Mesendoderm (in vitro differentiated cells): ENCODE measurements around the gene VWDE.

Source experiments
- DNase-seq: peaks from one replicate; pipeline ENCODE4 v3.0.0; 2013
- H2AK5ac ChIP-seq: 2 replicates; pipeline ENCODE4 v1.6.1; 2013; ENCODE audit warnings: low read length, inconsistent platforms
- H2BK120ac ChIP-seq: 2 replicates; pipeline ENCODE4 v1.6.1; 2013; ENCODE audit warnings: low read depth, mild to moderate bottlenecking, low read length, moderate library complexity, mixed read lengths
- H2BK15ac ChIP-seq: replicated peaks from 2 replicates; pipeline ENCODE4 v1.6.1; 2013; ENCODE audit warnings: low read depth, mild to moderate bottlenecking, moderate library complexity
- H2BK5ac ChIP-seq: 2 replicates; pipeline ENCODE4 v1.6.1; 2013; ENCODE audit warnings: low read length, inconsistent platforms
- H3K18ac ChIP-seq: 2 replicates; pipeline ENCODE4 v1.6.1; 2013; ENCODE audit warnings: mild to moderate bottlenecking, low read length, mixed read lengths
- H3K23ac ChIP-seq: one replicate; pipeline ENCODE4 v1.6.1; 2013; ENCODE audit warnings: low read length
- H3K27ac ChIP-seq: 2 replicates; pipeline ENCODE4 v1.5.1; 2013; ENCODE audit warnings: low read depth, mild to moderate bottlenecking, inconsistent platforms, low read length, moderate library complexity
- H3K27me3 ChIP-seq: 2 replicates; pipeline ENCODE4 v1.6.1; 2013; ENCODE audit warnings: low read length, control low read depth, mild to moderate bottlenecking, inconsistent platforms; ENCODE audit not compliant: insufficient read depth, poor library complexity
- H3K36me3 ChIP-seq: 2 replicates; pipeline ENCODE4 v1.6.1; 2013; ENCODE audit warnings: low read length, inconsistent platforms; ENCODE audit not compliant: control insufficient read depth, insufficient read depth
- H3K4ac ChIP-seq: one replicate; pipeline ENCODE4 v1.6.1; 2013; ENCODE audit warnings: low read depth, mild to moderate bottlenecking, low read length, moderate library complexity
- H3K4me1 ChIP-seq: 2 replicates; pipeline ENCODE4 v1.6.1; 2013; ENCODE audit warnings: low read depth, low read length, inconsistent platforms; ENCODE audit not compliant: control insufficient read depth
- H3K4me2 ChIP-seq: 2 replicates; pipeline ENCODE4 v1.6.1; 2013; ENCODE audit warnings: low read length
- H3K4me3 ChIP-seq: 2 replicates; pipeline ENCODE4 v1.5.1; 2013; ENCODE audit warnings: mild to moderate bottlenecking, low read length
- H3K56ac ChIP-seq: one replicate; pipeline ENCODE4 v1.6.1; 2013; ENCODE audit warnings: low read length
- H3K79me1 ChIP-seq: 2 replicates; pipeline ENCODE4 v1.6.1; 2013; ENCODE audit warnings: low read length, inconsistent platforms
- H3K79me2 ChIP-seq: 2 replicates; pipeline ENCODE4 v1.6.1; 2013; ENCODE audit warnings: mild to moderate bottlenecking, low read length; ENCODE audit not compliant: control insufficient read depth, insufficient read depth
- H3K9ac ChIP-seq: 2 replicates; pipeline ENCODE4 v1.6.1; 2013; ENCODE audit warnings: low read length, inconsistent platforms
- H4K5ac ChIP-seq: one replicate; pipeline ENCODE4 v1.6.1; 2013; ENCODE audit warnings: low read length
- H4K8ac ChIP-seq: one replicate; pipeline ENCODE4 v1.6.1; 2013; ENCODE audit warnings: low read depth, mild to moderate bottlenecking, control low read depth, low read length, moderate library complexity
- WGBS: extraction: QIAGEN DNeasy Blood & Tissue Kit; methylation state at CpG from one replicate; pipeline ENCODE4 v1.1.7; 2013; ENCODE audit warnings: low lambda C conversion rate, missing lambda C conversion rate; ENCODE audit not compliant: insufficient coverage; ENCODE audit errors: extremely low coverage; 5-methylcytosine and 5-hydroxymethylcytosine counted together

VWDE gene

GRCh38 chr7:12370249-12370648 is 33.4 kb downstream of the VWDE start:
- H3K27me3 ChIP-seq, result no peaks in the 10 kb centered on the region
- H3K4me1 ChIP-seq, result no peaks in the 10 kb centered on the region
- no peak overlapping the region for H3K4me2 ChIP-seq
- no peak overlapping the region for H2AK5ac ChIP-seq
- H4K8ac ChIP-seq, result no peak overlapping the region
- no peaks in the 10 kb centered on the region for H3K36me3 ChIP-seq
- no peak overlapping the region for H3K56ac ChIP-seq
- H2BK120ac ChIP-seq, result no peak overlapping the region
- H4K5ac ChIP-seq, result no peak overlapping the region
- no peak for DNase-seq
- no peaks in the 10 kb centered on the region for H3K79me1 ChIP-seq
- no peaks in the 10 kb centered on the region for H3K79me2 ChIP-seq
- WGBS, result no CpG with 5 or more reads among the region's 7 CpGs
- no peak overlapping the region for H2BK5ac ChIP-seq
- no peak overlapping the region for H3K9ac ChIP-seq
- no peak overlapping the region for H3K23ac ChIP-seq
- no peak overlapping the region for H3K4ac ChIP-seq
- no peak overlapping the region for H3K18ac ChIP-seq
- H3K27ac ChIP-seq, result no peak overlapping the region
- no peak overlapping the region for H2BK15ac ChIP-seq
- H3K4me3 ChIP-seq, result no peak overlapping the region

GRCh38 chr7:12369756-12370155 is 33.9 kb downstream of the VWDE start:
- Histone ChIP-seq H3K36me3 (no peaks in the 10 kb centered on the region), H4K5ac (no peak overlapping the region), H3K79me2 (no peaks in the 10 kb centered on the region), H2BK15ac (no peak overlapping the region), H3K4ac (no peak overlapping the region), H3K27ac (no peak overlapping the region), H2AK5ac (no peak overlapping the region), H2BK120ac (no peak overlapping the region), H2BK5ac (no peak overlapping the region), H3K23ac (no peak overlapping the region), H3K56ac (no peak overlapping the region), H3K27me3 (no peaks in the 10 kb centered on the region), H3K18ac (no peak overlapping the region), H4K8ac (no peak overlapping the region), H3K4me2 (no peak overlapping the region), H3K4me3 (no peak overlapping the region), H3K4me1 (no peaks in the 10 kb centered on the region), H3K9ac (no peak overlapping the region), H3K79me1 (no peaks in the 10 kb centered on the region)
- peak; percentile 1 for DNase-seq
- no CpG with 5 or more reads among the region's 6 CpGs for WGBS

- no peaks in the 10 kb centered on the region for H3K4me1 ChIP-seq
- H2BK15ac ChIP-seq, result no peak overlapping the region
- no peak overlapping the region for H2BK120ac ChIP-seq
- H3K18ac ChIP-seq, result no peak overlapping the region
- no peak overlapping the region for H4K8ac ChIP-seq
- DNase-seq, result no peak
- no peak overlapping the region for H3K23ac ChIP-seq
- no peak overlapping the region for H3K4me2 ChIP-seq
- no peak overlapping the region for H3K9ac ChIP-seq
- no peak overlapping the region for H4K5ac ChIP-seq
- no peaks in the 10 kb centered on the region for H3K79me2 ChIP-seq
- no peak overlapping the region for H2AK5ac ChIP-seq
- H3K4ac ChIP-seq, result no peak overlapping the region
- no peak overlapping the region for H3K56ac ChIP-seq
- H3K79me1 ChIP-seq, result no peaks in the 10 kb centered on the region
- no peaks in the 10 kb centered on the region for H3K36me3 ChIP-seq
- no peak overlapping the region for H3K27ac ChIP-seq
- no peaks in the 10 kb centered on the region for H3K27me3 ChIP-seq
- no peak overlapping the region for H2BK5ac ChIP-seq
- no peak overlapping the region for H3K4me3 ChIP-seq
Measured at GRCh38 chr7:12369072-12369471, 34.6 kb downstream of the VWDE start.

GRCh38 chr7:12360948-12361347 is 42.7 kb downstream of the VWDE start:
- Histone ChIP-seq H2BK5ac (no peak overlapping the region), H3K79me2 (no peaks in the 10 kb centered on the region), H3K27ac (no peak overlapping the region), H4K5ac (no peak overlapping the region), H3K4me1 (no peaks in the 10 kb centered on the region), H3K18ac (no peak overlapping the region), H4K8ac (no peak overlapping the region), H3K4me2 (no peak overlapping the region), H3K36me3 (no peaks in the 10 kb centered on the region), H2BK15ac (no peak overlapping the region), H3K4me3 (no peak overlapping the region), H3K23ac (no peak overlapping the region), H2AK5ac (no peak overlapping the region), H3K56ac (no peak overlapping the region), H3K79me1 (no peaks in the 10 kb centered on the region), H3K4ac (no peak overlapping the region), H3K9ac (no peak overlapping the region), H3K27me3 (no peaks in the 10 kb centered on the region), H2BK120ac (no peak overlapping the region)
- no CpG with 5 or more reads among the region's 2 CpGs for WGBS
- DNase-seq, result no peak

- no peaks in the 10 kb centered on the region for H3K79me1 ChIP-seq
- H4K8ac ChIP-seq, result no peak overlapping the region
- H3K18ac ChIP-seq, result no peak overlapping the region
- no peaks in the 10 kb centered on the region for H3K79me2 ChIP-seq
- no peak overlapping the region for H3K9ac ChIP-seq
- no peak overlapping the region for H3K4ac ChIP-seq
- no peak overlapping the region for H3K56ac ChIP-seq
- no peak overlapping the region for H3K4me2 ChIP-seq
- no peak overlapping the region for H3K27ac ChIP-seq
- no peak overlapping the region for H2BK120ac ChIP-seq
- no peak overlapping the region for H3K4me3 ChIP-seq
- no peak overlapping the region for H2AK5ac ChIP-seq
- H2BK5ac ChIP-seq, result no peak overlapping the region
- no peaks in the 10 kb centered on the region for H3K4me1 ChIP-seq
- H4K5ac ChIP-seq, result no peak overlapping the region
- H3K23ac ChIP-seq, result no peak overlapping the region
- no peak overlapping the region for H2BK15ac ChIP-seq
- no peaks in the 10 kb centered on the region for H3K27me3 ChIP-seq
- no peak for DNase-seq
- no peaks in the 10 kb centered on the region for H3K36me3 ChIP-seq
Measured at GRCh38 chr7:12358694-12359093, 45.0 kb downstream of the VWDE start.

- no peak overlapping the region for H3K9ac ChIP-seq
- H3K4ac ChIP-seq, result no peak overlapping the region
- no peak overlapping the region for H2BK5ac ChIP-seq
- H2AK5ac ChIP-seq, result no peak overlapping the region
- H3K27me3 ChIP-seq, result no peaks in the 10 kb centered on the region
- H3K56ac ChIP-seq, result no peak overlapping the region
- H3K4me3 ChIP-seq, result no peak overlapping the region
- H3K27ac ChIP-seq, result no peak overlapping the region
- DNase-seq, result no peak
- no peak overlapping the region for H4K8ac ChIP-seq
- H3K79me2 ChIP-seq, result no peaks in the 10 kb centered on the region
- no peak overlapping the region for H2BK120ac ChIP-seq
- no peaks in the 10 kb centered on the region for H3K36me3 ChIP-seq
- no peaks in the 10 kb centered on the region for H3K4me1 ChIP-seq
- H4K5ac ChIP-seq, result no peak overlapping the region
- no peak overlapping the region for H3K23ac ChIP-seq
- H3K18ac ChIP-seq, result no peak overlapping the region
- no peak overlapping the region for H3K4me2 ChIP-seq
- WGBS, result no CpG with 5 or more reads among the region's 1 CpG
- no peaks in the 10 kb centered on the region for H3K79me1 ChIP-seq
- H2BK15ac ChIP-seq, result no peak overlapping the region
Measured at GRCh38 chr7:12357508-12357907, 46.2 kb downstream of the VWDE start.
